DMS153 treated with DMSO at 0.1 percent for 48 hours (cell line): ENCODE results near the gene PRH1.

Experiments used
- DNase-seq: peaks from one replicate; lab custom pipeline; 2025; ENCODE audit not compliant: unreplicated experiment; lab: John Stamatoyannopoulos, UW

The PRH1 gene

GRCh38 chr12:10842862-10843261, 41.2 kb downstream of the PRH1 start:
- DNase-seq: no peak

GRCh38 chr12:10838461-10838860, 45.6 kb downstream of the PRH1 start:
- DNase-seq: no peak
